ENCODE measurements around the gene INPP5D.
"Not testable (repeated sequence)": the region's sequence is repeated elsewhere in the genome, so short reads cannot be mapped to it uniquely, and the experiment has no call there.

The INPP5D gene

GRCh38 chr2:233146194-233146593 lies 86.1 kb downstream of the INPP5D start:
- no peak for DNase-seq (ENCODE audit: low read depth)

- no peak for DNase-seq (ENCODE audit: low read depth)
These were observed 87.1 kb downstream of the INPP5D start for GRCh38 chr2:233147136-233147828.

- no peak for DNase-seq (ENCODE audit: low read depth)
These were observed 87.7 kb downstream of the INPP5D start for GRCh38 chr2:233147829-233148167.

GRCh38 chr2:233148354-233148753 lies 88.2 kb downstream of the INPP5D start:
- DNase-seq (ENCODE audit: low read depth) = no peak

- DNase-seq (ENCODE audit: low read depth) = no peak
These were observed 92.4 kb downstream of the INPP5D start for GRCh38 chr2:233152541-233152940.

- no peak for DNase-seq (ENCODE audit: low read depth)
These were observed 93.1 kb downstream of the INPP5D start for GRCh38 chr2:233153146-233153798.

GRCh38 chr2:233156001-233156400 lies 95.9 kb downstream of the INPP5D start:
- no peak for DNase-seq (ENCODE audit: low read depth)

- not testable (repeated sequence) for DNase-seq (ENCODE audit: low read depth)
These were observed 96.3 kb downstream of the INPP5D start for GRCh38 chr2:233156461-233156860.

- DNase-seq (ENCODE audit: low read depth) = no peak
These were observed 101.6 kb downstream of the INPP5D start for GRCh38 chr2:233161730-233162129.

GRCh38 chr2:233162770-233163169 lies 102.6 kb downstream of the INPP5D start:
- DNase-seq (ENCODE audit: low read depth) = no peak

- DNase-seq (ENCODE audit: low read depth) = no peak
These were observed 103.5 kb downstream of the INPP5D start for GRCh38 chr2:233163486-233164103.

- DNase-seq (ENCODE audit: low read depth) = no peak
These were observed 104.0 kb downstream of the INPP5D start for GRCh38 chr2:233164128-233164635.

GRCh38 chr2:233164967-233165366 lies 104.8 kb downstream of the INPP5D start:
- DNase-seq (ENCODE audit: low read depth) = no peak

GRCh38 chr2:233165543-233165894 lies 105.4 kb downstream of the INPP5D start:
- no peak for DNase-seq (ENCODE audit: low read depth)

- DNase-seq (ENCODE audit: low read depth) = no peak
These were observed 105.9 kb downstream of the INPP5D start for GRCh38 chr2:233165895-233166661.

GRCh38 chr2:233168445-233168844 lies 108.3 kb downstream of the INPP5D start:
- no peak for DNase-seq (ENCODE audit: low read depth)

- DNase-seq (ENCODE audit: low read depth) = no peak
These were observed 108.8 kb downstream of the INPP5D start for GRCh38 chr2:233168919-233169318.

GRCh38 chr2:233171344-233171743 lies 111.2 kb downstream of the INPP5D start:
- no peak for DNase-seq (ENCODE audit: low read depth)

- DNase-seq (ENCODE audit: low read depth) = no peak
These were observed 113.0 kb downstream of the INPP5D start for GRCh38 chr2:233173115-233173514.

- no peak for DNase-seq (ENCODE audit: low read depth)
These were observed 114.0 kb downstream of the INPP5D start for GRCh38 chr2:233174137-233174536.

GRCh38 chr2:233178994-233179847 lies 119.1 kb downstream of the INPP5D start:
- no peak for DNase-seq (ENCODE audit: low read depth)
